Measurements from ENCODE around the gene WDR6. TPM values are rescaled to one million over a fixed set of nuclear protein-coding genes. Genes with fewer than 3 reads are reported as not detected.

WDR6 gene
- total RNA-seq, 1 donor = 98.4 TPM

- no peak for TF ChIP-seq CTCF (IDR thresholded peaks at IDR 0.05; ENCODE audit: extremely low read depth, low read depth, low read length)
- H3K27me3 ChIP-seq (ENCODE audit: insufficient read depth, low read length) = no peaks in the 10 kb centered on the region
- H3K9me3 ChIP-seq (ENCODE audit: low read depth, low read length) = no peaks in the 10 kb centered on the region
- peaks cover 39% of the 10 kb centered on the region for H3K79me2 ChIP-seq (ENCODE audit: insufficient read depth, low read length)
- no peak overlapping the region for H3K4me3 ChIP-seq (ENCODE audit: insufficient read depth, low read length)
- no peak for DNase-seq (ENCODE audit: insufficient read length, low spot score, missing footprints)
- H4K20me1 ChIP-seq (ENCODE audit: insufficient read depth, low read length) = peaks cover 25% of the 10 kb centered on the region
- H3K4me1 ChIP-seq (ENCODE audit: insufficient read depth, low read length) = no peaks in the 10 kb centered on the region
- peaks cover 53% of the 10 kb centered on the region for H3K36me3 ChIP-seq (ENCODE audit: insufficient read depth, low read length)
- H2AFZ ChIP-seq (ENCODE audit: low read length) = no peak overlapping the region
- H3K4me2 ChIP-seq (ENCODE audit: insufficient read depth, low read length) = no peak overlapping the region
- no peak overlapping the region for H3K27ac ChIP-seq (ENCODE audit: low read depth, low read length)
These were observed 50.8 kb downstream of the WDR6 start for GRCh38 chr3:49058011-49058410.

Small RNA genes within 50 kb of the gene (small RNA-seq; reads per million reads assigned to genes)
- gene MIR191 (28,817 reads per million, percentile 100 among the genes with 10 or more reads in this experiment), gene MIR425 (1,517 reads per million, percentile 99 among the genes with 10 or more reads in this experiment)

Other genes starting within 250 kb of the WDR6 start
- 43.6 and 47.4 TPM in 2 replicates for gene PRKAR2A, start 159.5 kb upstream of the WDR6 start, total RNA-seq
- 11.2 and 11.9 TPM in 2 replicates for gene SLC25A20, start 108.5 kb upstream of the WDR6 start, total RNA-seq
- gene ARIH2, start 88.5 kb upstream of the WDR6 start, total RNA-seq = 69.1 and 82.5 TPM in 2 replicates
- 31.8 and 32.4 TPM in 2 replicates for gene P4HTM, start 17.1 kb upstream of the WDR6 start, total RNA-seq
- 37.1 and 39.1 TPM in 2 replicates for gene DALRD3, start 11.2 kb downstream of the WDR6 start, total RNA-seq
- gene NDUFAF3, start 14.7 kb downstream of the WDR6 start, total RNA-seq = 43.0 and 43.4 TPM in 2 replicates
- gene IMPDH2, start 22.0 kb downstream of the WDR6 start, total RNA-seq = 273 and 286 TPM in 2 replicates
- 136 and 167 TPM in 2 replicates for gene QRICH1, start 86.7 kb downstream of the WDR6 start, total RNA-seq
- 360 and 416 TPM in 2 replicates for gene QARS1, start 97.4 kb downstream of the WDR6 start, total RNA-seq
- 37.1 and 49.6 TPM in 2 replicates for gene USP19, start 113.4 kb downstream of the WDR6 start, total RNA-seq
- 355 and 450 TPM in 2 replicates for gene LAMB2, start 125.7 kb downstream of the WDR6 start, total RNA-seq
- 19.2 and 22.8 TPM in 2 replicates for gene CCDC71, start 158.9 kb downstream of the WDR6 start, total RNA-seq
- 16.6 and 18.3 TPM in 2 replicates for gene KLHDC8B, start 164.2 kb downstream of the WDR6 start, total RNA-seq

Measured in osteoblast (primary cell).